H1 (cell line): ENCODE measurements around the gene PLPP7. TPM values are rescaled to one million over a fixed set of nuclear protein-coding genes. Genes with fewer than 3 reads are reported as not detected.

Source experiments
- CTCF ChIA-PET: fragments of 300-600 bp; sonication (Branson Sonifier 250); formaldehyde crosslinking; loops from one replicate; lab custom pipeline; 2021; ENCODE audit not compliant: partially characterized antibody; lab: Charles Lee
- POLR2A ChIA-PET: fragments of 300-600 bp; sonication (Branson Sonifier 250); formaldehyde crosslinking; loops from one replicate; lab custom pipeline; 2021; ENCODE audit warnings: inconsistent platforms; ENCODE audit not compliant: partially characterized antibody; lab: Charles Lee
- DNase-seq, 2 experiments: peaks; one replicate each; pipeline versions ENCODE4 v3.0.0 to v3.0.0-alpha.2; 2010 to 2022; ENCODE audit warnings: low spot score in 2 of 2, low read depth in 1 of 2, mixed read lengths in 1 of 2
- FAIRE-seq: peaks from 2 replicates; lab custom pipeline; 2011; peaks lifted over from hg19 to GRCh38; lab: Jason Lieb, UNC
- H2AFZ ChIP-seq: 2 replicates; pipeline ENCODE4 v1.8.1; 2012; ENCODE audit warnings: low read length, inconsistent platforms
- H2AK5ac ChIP-seq: 2 replicates; pipeline ENCODE4 v1.6.1; 2013; ENCODE audit warnings: low read depth, low read length
- H2BK120ac ChIP-seq: replicated peaks from 2 replicates; pipeline ENCODE3; 2013; ENCODE audit warnings: low read depth, low read length, inconsistent platforms
- H2BK12ac ChIP-seq: 2 replicates; pipeline ENCODE4 v1.6.1; 2013; ENCODE audit warnings: low read depth, low read length
- H2BK15ac ChIP-seq: 2 replicates; pipeline ENCODE4 v1.6.1; 2013; ENCODE audit warnings: low read length
- H2BK20ac ChIP-seq: 2 replicates; pipeline ENCODE4 v1.6.1; 2013; ENCODE audit warnings: low read length
- H2BK5ac ChIP-seq: 2 replicates; pipeline ENCODE4 v1.6.1; 2013; ENCODE audit warnings: low read depth, low read length
- H3K14ac ChIP-seq: 2 replicates; pipeline ENCODE4 v1.6.1; 2013; ENCODE audit warnings: inconsistent platforms; ENCODE audit not compliant: insufficient read length
- H3K18ac ChIP-seq: 2 replicates; pipeline ENCODE4 v1.6.1; 2013; ENCODE audit warnings: low read length; ENCODE audit errors: extremely low read depth
- H3K23ac ChIP-seq: 2 replicates; pipeline ENCODE4 v1.6.1; 2013; ENCODE audit warnings: inconsistent platforms; ENCODE audit not compliant: insufficient read length
- H3K23me2 ChIP-seq: 2 replicates; pipeline ENCODE4 v1.6.1; 2013; ENCODE audit warnings: low read depth, low read length
- H3K27ac ChIP-seq: 2 replicates; pipeline ENCODE4 v1.6.1; 2011; ENCODE audit warnings: low read depth, low read length, inconsistent platforms
- H3K27me3 ChIP-seq, 4 experiments: replicated peaks in 1 of 4; 1 replicate in 1 of 4; 2 replicates in 3 of 4; pipeline versions ENCODE4 v1.6.1 to v1.8.1; 2011 to 2013; ENCODE audit warnings: low read length in 3 of 4, mild to moderate bottlenecking in 3 of 4, inconsistent platforms in 2 of 4, mixed read lengths in 2 of 4, moderate library complexity in 1 of 4; ENCODE audit not compliant: control insufficient read depth in 3 of 4, insufficient read depth in 3 of 4; ENCODE audit errors: extremely low read depth in 1 of 4
- H3K36me3 ChIP-seq, 4 experiments: 2 replicates each; pipeline versions ENCODE4 v1.6.1 to v1.8.1; 2011 to 2013; ENCODE audit warnings: mild to moderate bottlenecking in 4 of 4, low read length in 3 of 4, moderate library complexity in 2 of 4, control low read depth in 1 of 4, inconsistent platforms in 1 of 4; ENCODE audit not compliant: insufficient read depth in 4 of 4, control insufficient read depth in 2 of 4
- H3K4ac ChIP-seq: replicated peaks from 2 replicates; pipeline ENCODE3; 2013; ENCODE audit warnings: low read length, low read depth, mixed read lengths, inconsistent platforms; ENCODE audit not compliant: insufficient read length
- H3K4me1 ChIP-seq, 4 experiments: replicated peaks in 1 of 4; 1 replicate in 1 of 4; 2 replicates in 3 of 4; pipeline versions ENCODE4 v1.6.1 to v1.8.1; 2011 to 2013; ENCODE audit warnings: low read length in 3 of 4, inconsistent platforms in 2 of 4, mixed read lengths in 1 of 4; ENCODE audit not compliant: insufficient read depth in 4 of 4, control insufficient read depth in 3 of 4
- H3K4me2 ChIP-seq, 2 experiments: 2 replicates each; pipeline versions ENCODE4 v1.6.1 to v1.8.1; 2011 to 2013; ENCODE audit warnings: low read depth in 2 of 2, low read length in 2 of 2, control low read depth in 1 of 2, inconsistent platforms in 1 of 2, mild to moderate bottlenecking in 1 of 2; ENCODE audit not compliant: insufficient read depth in 1 of 2
- H3K4me3 ChIP-seq, 4 experiments: fragments of 200-600, 300-600 bp in 1 of 4; sonication (generic), shearing (Covaris generic), sonication (Bioruptor Twin) in 1 of 4; 2 replicates each; pipeline versions ENCODE4 v1.5.1 to v1.8.1; 2011 to 2016; ENCODE audit warnings: low read length in 4 of 4, low read depth in 3 of 4, control low read depth in 2 of 4, inconsistent platforms in 2 of 4, mild to moderate bottlenecking in 2 of 4, mixed read lengths in 1 of 4, moderate library complexity in 1 of 4; ENCODE audit not compliant: insufficient read depth in 2 of 4; ENCODE audit errors: extremely low read depth in 1 of 4
- H3K56ac ChIP-seq: replicated peaks from 2 replicates; pipeline ENCODE3; 2013; ENCODE audit warnings: low read depth, mild to moderate bottlenecking, mixed read lengths, low read length, inconsistent platforms; ENCODE audit not compliant: insufficient read length
- H3K79me1 ChIP-seq: 2 replicates; pipeline ENCODE4 v1.6.1; 2013; ENCODE audit warnings: low read depth, low read length, control low read depth
- H3K79me2 ChIP-seq, 2 experiments: 2 replicates each; pipeline versions ENCODE4 v1.6.1 to v1.8.1; 2012 to 2013; ENCODE audit warnings: low read length in 2 of 2, mild to moderate bottlenecking in 2 of 2, inconsistent platforms in 1 of 2; ENCODE audit not compliant: insufficient read depth in 2 of 2, control insufficient read depth in 1 of 2
- H3K9ac ChIP-seq, 4 experiments: replicated peaks in 1 of 4; 1 replicate in 1 of 4; 2 replicates in 3 of 4; pipeline versions ENCODE4 v1.6.1 to v1.8.1; 2011 to 2013; ENCODE audit warnings: low read depth in 3 of 4, low read length in 3 of 4, control low read depth in 2 of 4, mild to moderate bottlenecking in 2 of 4, moderate library complexity in 2 of 4, inconsistent platforms in 1 of 4; ENCODE audit errors: extremely low read depth in 1 of 4
- H3K9me3 ChIP-seq, 2 experiments: 2 replicates each; pipeline versions ENCODE4 v1.6.1 to v1.8.1; 2012 to 2013; ENCODE audit warnings: mild to moderate bottlenecking in 2 of 2, moderate library complexity in 2 of 2, control low read depth in 1 of 2, inconsistent platforms in 1 of 2, low read depth in 1 of 2, low read length in 1 of 2, mixed read lengths in 1 of 2; ENCODE audit not compliant: insufficient read depth in 2 of 2
- H4K20me1 ChIP-seq, 2 experiments: replicated peaks in 1 of 2; 2 replicates each; pipeline versions ENCODE3 to v1.8.1; 2011 to 2013; ENCODE audit warnings: inconsistent platforms in 2 of 2, low read length in 2 of 2, mild to moderate bottlenecking in 1 of 2; ENCODE audit not compliant: insufficient read depth in 2 of 2, control insufficient read depth in 1 of 2
- H4K5ac ChIP-seq: 2 replicates; pipeline ENCODE4 v1.6.1; 2013; ENCODE audit warnings: low read length, low read depth, mixed read lengths, inconsistent platforms; ENCODE audit not compliant: insufficient read length
- H4K8ac ChIP-seq: 2 replicates; pipeline ENCODE4 v1.8.0; 2013; ENCODE audit warnings: mild to moderate bottlenecking, moderate library complexity, low read length, inconsistent platforms; ENCODE audit not compliant: insufficient read depth; ENCODE audit errors: extremely low read depth
- H4K91ac ChIP-seq: replicated peaks from 2 replicates; pipeline ENCODE3; 2013; ENCODE audit warnings: low read length, mixed read lengths, inconsistent platforms; ENCODE audit not compliant: insufficient read length
- HDAC6 ChIP-seq: IDR thresholded peaks from one replicate; pipeline ENCODE4 v1.7.1; 2012; ENCODE audit warnings: low read depth, mild to moderate bottlenecking, inconsistent platforms, low read length, moderate library complexity
- PHF8 ChIP-seq: fragments of 200-600 bp; sonication (generic); conservative IDR thresholded peaks from 2 replicates; pipeline ENCODE4 v1.7.1; 2012; ENCODE audit warnings: low read depth, mild to moderate bottlenecking, inconsistent platforms, low read length, moderate library complexity
- SIX5 ChIP-seq: IDR thresholded peaks from 2 replicates; pipeline ENCODE4 v1.6.1; 2011; ENCODE audit warnings: mild to moderate bottlenecking, low read depth, low read length
- WGBS, 2 experiments: shearing (Covaris generic) in 1 of 2; methylation state at CpG; one replicate each; pipeline versions ENCODE4 v1.1.6 to v1.1.7; 2013 to 2015; ENCODE audit warnings: low lambda C conversion rate in 2 of 2, mixed read lengths in 2 of 2, inconsistent platforms in 1 of 2, low coverage in 1 of 2, missing lambda C conversion rate in 1 of 2; ENCODE audit not compliant: insufficient replicate concordance in 2 of 2, insufficient coverage in 1 of 2, insufficient read length in 1 of 2; ENCODE audit errors: extremely low coverage in 1 of 2, missing lambda C conversion rate in 1 of 2; 5-methylcytosine and 5-hydroxymethylcytosine counted together
- polyA plus RNA-seq, 7 experiments: library from polyadenylated mRNA; depleted of rRNA in 3 of 7; stranded (reverse) in 5 of 7; unstranded in 2 of 7; fragments of >200 nt in 5 of 7; fragments of 200-250 nt in 2 of 7; gene quantifications; 1 replicate in 5 of 7; 2 replicates in 1 of 7; 4 replicates in 1 of 7; pipeline versions ENCODE4 v1.2.1 to v1.2.3, GENCODE V29; 2011 to 2013; ENCODE audit warnings: missing spikeins in 2 of 7, mixed read lengths in 2 of 7
- total RNA-seq: library from RNA; stranded (reverse); fragmentation: NEBNext Ultra II Directional; extraction: Animal tissue kit (Norgen Biotek cat#: 25700); gene quantifications from 2 replicates; pipeline ENCODE4 v1.2.1, GENCODE V29; 2021

Gene PLPP7
- total and polyA plus RNA-seq, 2 of the 8 experiments (the other 6 are each of a cell fraction or from before 2014, with no cell fraction given) = 3.4 to 3.9 TPM

GRCh38 chr9:131272212-131272611 lies 17.3 kb upstream of the PLPP7 start:
- Histone ChIP-seq H3K4me1 (peaks cover 3 to 15% (median 9%) of the 10 kb centered on the region in 4 experiments; a peak in 5 of 7 replicates), H3K9me3 (no peaks in the 10 kb centered on the region), H4K5ac (no peak overlapping the region), H3K23ac (no peak overlapping the region), H4K8ac (no peak overlapping the region), H4K20me1 (no peaks in the 10 kb centered on the region), H2BK15ac (no peak overlapping the region), H4K91ac (no peak overlapping the region), H3K79me2 (no peaks in the 10 kb centered on the region), H3K27ac (no peak overlapping the region), H2BK20ac (no peak overlapping the region), H2BK120ac (no peak overlapping the region), H2AK5ac (no peak overlapping the region), H3K14ac (no peak overlapping the region), H3K18ac (no peak overlapping the region), H3K27me3 (peaks cover 2 to 19% (median 13%) of the 10 kb centered on the region in 4 experiments; a peak in 6 of 7 replicates), H3K9ac (no peak overlapping the region), H3K4me3 (no peak overlapping the region), H2AFZ (no peak overlapping the region), H3K23me2 (peaks cover 2% of the 10 kb centered on the region; the same call in 1 of the 2 replicates), H3K4ac (no peak overlapping the region), H2BK12ac (no peak overlapping the region), H3K36me3 (no peaks in the 10 kb centered on the region), H3K56ac (no peak overlapping the region), H3K79me1 (no peaks in the 10 kb centered on the region), H2BK5ac (no peak overlapping the region), H3K4me2 (no peak overlapping the region)
- DNase-seq = no peak
- ChIA-PET CTCF (interaction anchor here (0.8 to 2.5 kb wide), 5 partner anchors 9 to 24 kb away, joined by 3 to 7 read pairs (median 3); no protein-coding TSS in a partner anchor), POLR2A (interaction anchor here (1.6 kb wide), 1 partner anchor 15 kb away, joined by 4 read pairs; no protein-coding TSS in a partner anchor)
- FAIRE-seq = no peak
- no peak for TF ChIP-seq PHF8
- TF ChIP-seq SIX5 = no peak
- TF ChIP-seq HDAC6 = no peak
- WGBS, 2 experiments = 94% methylated on average over 3 of the region's 3 CpGs; no CpG with 5 or more reads in 1 of the 2 experiments
